Activated T-cell treated with anti-CD3 and anti-CD28 coated beads for 4 hours (primary cell): ENCODE measurements around the gene SPATA22.
"Not testable (repeated sequence)": the region's sequence is repeated elsewhere in the genome, so short reads cannot be mapped to it uniquely, and the experiment has no call there.

ENCODE experiments used
- DNase-seq: peaks from one replicate; pipeline ENCODE4 v3.0.0-alpha.2; 2020

SPATA22 gene

DNA sequence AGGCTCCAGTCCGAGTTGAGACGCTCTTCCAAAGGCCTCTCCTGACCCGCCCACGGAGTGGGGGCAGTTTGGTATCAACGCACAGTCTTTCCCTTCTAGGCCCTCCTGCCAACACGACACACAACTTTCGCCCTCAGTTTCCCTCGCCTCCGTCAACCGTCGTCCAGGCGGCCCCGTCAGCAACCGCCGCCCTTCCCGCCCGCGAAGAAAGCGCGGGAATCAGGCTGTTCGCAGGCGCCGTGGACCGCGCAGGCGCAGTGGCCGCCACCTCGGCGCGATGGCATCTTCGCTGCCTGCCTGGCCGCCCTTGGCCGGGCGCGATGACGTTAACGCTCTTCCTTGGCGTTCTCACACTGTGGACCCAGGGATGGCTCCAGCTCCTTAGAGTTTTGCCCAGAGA is at the start of gene SPATA22:
SPATA22 (minus strand) TSS at position 221 of the 400 bp plus-strand sequence. CDS start 2,494 bp downstream, outside the sequence.
- no peak for DNase-seq

- not testable (repeated sequence) for DNase-seq
Observed at GRCh38 chr17:3519472-3519871, 47.9 kb upstream of the SPATA22 start.

DNA sequence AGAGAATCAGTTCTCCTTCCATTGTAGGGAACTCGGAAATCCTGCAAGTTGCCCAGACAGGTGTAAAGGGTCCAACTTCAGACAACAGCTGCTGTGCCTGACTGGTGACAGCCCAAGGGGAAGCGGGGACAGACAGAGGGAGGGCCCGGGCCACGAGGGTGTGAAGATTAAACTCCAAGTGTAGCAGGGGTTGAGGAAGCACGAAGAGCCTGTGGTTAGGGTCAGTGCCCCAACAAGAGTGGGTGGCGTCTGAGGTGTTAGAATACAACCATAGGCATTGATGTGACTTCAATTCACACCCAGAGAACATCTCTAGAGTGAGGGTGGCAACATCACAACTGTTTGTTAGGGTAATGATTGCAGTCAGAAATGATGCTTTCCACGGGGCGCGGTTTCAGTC is 43.3 kb upstream of the SPATA22 start:
- DNase-seq: no peak

GRCh38 chr17:3514167-3514566 is 42.5 kb upstream of the SPATA22 start:
- DNase-seq: not testable (repeated sequence)

DNA sequence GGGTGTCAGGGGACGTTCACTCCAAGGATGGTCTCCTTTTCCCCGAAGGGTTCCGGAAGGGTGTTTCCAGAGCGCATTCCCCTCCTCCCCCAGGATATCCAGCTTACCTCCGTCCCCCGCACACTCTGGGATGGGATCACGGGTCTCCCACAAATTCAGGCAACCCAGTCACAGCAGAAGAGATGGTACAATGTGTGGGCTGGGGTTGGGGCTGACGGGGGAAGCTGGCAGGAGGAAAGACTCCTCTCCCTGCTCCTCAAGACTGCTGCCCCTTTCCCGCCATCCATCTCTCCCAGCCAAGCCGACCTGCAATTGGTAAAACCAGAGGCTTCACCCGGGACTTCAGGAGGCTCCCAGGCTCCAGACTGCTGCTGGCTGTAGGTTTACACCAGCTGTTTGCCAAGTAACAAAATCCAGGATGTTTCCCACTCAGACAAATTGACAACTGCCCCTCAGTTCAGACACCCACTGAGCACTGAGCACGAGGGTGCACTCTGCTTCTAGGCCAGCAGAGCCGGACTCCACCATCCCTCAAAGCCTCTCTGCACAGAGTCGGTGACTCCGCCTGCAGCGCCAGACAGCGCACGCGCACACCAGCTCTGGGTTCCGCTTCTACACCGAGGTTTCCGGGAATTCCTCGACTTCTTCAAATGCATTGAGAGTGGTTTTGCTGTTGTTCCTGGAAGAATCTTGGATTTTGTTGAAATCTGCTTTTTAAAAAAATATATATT is 41.9 kb upstream of the SPATA22 start:
- DNase-seq: no peak

DNA sequence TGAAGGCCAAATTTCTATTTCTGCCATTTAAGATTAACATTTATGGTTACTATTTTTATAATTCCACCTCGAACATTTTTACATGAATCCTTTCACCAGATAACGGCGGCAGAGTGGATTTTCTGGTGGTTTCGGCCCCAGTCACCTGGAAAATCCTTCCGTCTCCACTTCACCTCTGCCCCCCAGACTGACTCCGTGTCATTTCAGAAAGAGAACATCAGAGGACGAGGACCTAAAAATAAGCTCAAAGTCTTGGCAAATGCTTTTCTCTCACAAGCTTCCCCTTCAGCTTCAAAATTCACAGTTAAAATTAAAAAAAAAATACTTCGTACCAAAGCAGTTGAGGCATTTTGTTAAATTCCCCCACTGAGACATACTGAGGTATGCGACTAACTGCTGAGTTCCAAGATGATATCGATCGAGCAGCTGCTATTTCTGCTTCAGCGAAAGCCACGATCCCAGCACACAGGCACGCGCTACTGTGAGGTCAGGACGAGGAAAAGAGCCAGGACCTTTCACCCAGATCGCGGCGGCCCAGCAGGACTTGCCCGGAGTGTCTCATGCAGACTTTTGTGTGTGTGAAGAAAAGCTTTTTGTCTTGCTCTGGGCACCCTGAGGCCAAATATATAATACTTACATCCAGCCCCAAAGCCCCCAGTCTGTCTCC is 41.0 kb upstream of the SPATA22 start:
- DNase-seq: no peak

DNA sequence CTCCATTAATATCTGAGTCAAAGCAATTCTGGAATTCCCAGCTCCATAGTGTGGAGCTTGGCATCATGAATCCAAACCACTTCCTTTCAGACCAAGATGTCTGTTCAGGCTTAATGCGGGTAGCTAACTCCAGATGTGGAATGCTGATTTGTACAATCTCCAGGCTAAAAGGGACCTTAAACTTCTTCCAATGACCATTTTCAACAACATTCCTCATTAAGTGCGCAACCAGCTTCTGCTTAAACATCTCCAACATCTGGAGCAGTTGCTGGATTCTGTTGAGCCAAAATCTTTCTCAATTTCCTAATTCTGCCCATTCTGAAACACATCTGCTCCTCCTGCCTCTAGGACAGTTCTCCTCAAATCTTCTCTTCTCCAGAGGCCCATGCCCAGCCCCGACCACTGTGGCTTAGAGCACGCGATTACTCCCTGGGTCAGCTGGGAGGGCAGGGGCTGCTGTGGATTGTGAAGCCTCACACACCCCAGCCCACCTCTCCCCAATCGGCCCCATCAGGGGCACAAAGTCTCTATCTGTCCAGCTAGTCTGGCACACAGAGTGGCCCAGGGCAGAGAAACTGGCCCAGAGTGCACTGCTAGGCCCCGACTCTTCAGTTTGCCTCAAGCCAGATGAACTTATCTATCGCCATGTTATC is 40.4 kb upstream of the SPATA22 start:
- DNase-seq: no peak

DNA sequence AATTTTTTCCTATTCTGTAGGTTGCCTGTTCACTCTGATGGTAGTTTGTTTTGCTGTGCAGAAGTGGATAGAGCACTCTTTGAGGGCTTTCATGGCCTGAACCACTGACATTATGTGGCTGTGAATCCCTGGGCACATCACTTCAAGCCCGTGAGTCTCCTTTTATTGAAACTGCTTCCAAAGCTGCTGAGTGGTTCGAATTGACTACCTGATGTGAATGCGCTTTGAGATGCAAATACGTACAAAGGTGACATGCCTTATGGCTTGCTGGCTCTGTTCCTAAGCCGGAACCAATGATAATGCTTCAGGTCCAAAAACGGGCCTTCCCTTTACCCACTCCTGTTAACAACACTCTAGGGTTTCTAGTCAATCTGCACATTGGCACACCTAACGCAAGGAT is 38.5 kb upstream of the SPATA22 start:
- DNase-seq: no peak

DNA sequence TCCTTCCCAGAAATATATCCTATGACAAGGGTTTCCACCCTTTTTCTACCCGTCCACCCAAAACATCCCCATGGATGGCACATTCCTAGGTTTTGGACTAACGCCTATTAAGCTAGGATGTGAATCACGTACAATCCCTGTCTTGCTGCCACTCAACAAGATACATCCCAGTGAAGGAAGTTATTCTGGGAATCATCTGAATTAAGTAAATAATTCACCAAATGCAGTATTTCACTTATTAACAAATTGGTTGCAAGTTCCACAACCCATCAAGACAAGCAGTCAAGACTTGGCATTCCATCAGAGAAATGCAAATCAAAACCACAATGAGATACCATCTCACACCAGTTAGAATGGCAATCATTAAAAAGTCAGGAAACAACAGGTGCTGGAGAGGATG is 36.2 kb upstream of the SPATA22 start:
- DNase-seq: no peak

GRCh38 chr17:3507071-3507470 is 35.5 kb upstream of the SPATA22 start:
- DNase-seq: no peak

GRCh38 chr17:3506054-3506453 is 34.4 kb upstream of the SPATA22 start:
- no peak for DNase-seq

DNA sequence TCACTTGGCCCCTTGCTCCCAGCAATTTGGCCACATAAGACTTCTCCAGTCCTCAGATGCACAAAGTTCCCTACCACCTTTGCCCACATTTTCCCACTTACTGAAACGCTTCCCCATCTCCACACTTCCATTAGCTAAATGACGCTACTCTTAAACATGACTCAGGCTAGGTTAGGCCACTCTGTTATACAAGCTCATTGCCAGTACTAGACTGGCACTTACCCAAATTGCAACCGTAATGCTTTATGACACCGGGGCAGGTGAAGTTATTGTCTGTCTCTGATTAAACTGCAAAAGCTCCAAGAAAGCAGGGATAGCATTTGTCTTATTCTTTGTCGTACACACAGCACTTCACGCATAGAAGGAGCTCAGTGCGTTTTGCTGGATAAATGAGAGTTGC is 33.4 kb upstream of the SPATA22 start:
- DNase-seq: no peak

- DNase-seq: no peak
Observed at GRCh38 chr17:3503285-3503684, 31.7 kb upstream of the SPATA22 start.

DNA sequence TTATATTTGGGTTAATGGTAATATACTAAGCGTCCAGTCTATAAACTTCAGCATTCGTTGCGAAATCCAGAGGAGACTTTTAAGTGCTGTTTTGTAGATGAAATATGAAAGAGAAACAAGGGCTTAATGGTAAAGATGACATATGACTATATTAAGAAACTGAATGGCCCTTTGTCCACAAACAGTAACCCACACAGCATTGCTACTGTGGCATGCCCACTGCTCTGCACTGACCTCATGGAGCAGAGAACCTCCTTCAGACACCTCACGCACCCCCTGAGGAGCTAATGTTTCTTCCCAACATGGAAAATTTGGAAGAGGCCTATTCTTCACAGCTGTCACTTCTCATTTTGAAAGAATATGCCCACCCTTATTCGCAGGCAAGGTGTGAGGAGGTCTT is 30.8 kb upstream of the SPATA22 start:
- no peak for DNase-seq

- DNase-seq: no peak
Observed at GRCh38 chr17:3501344-3501743, 29.7 kb upstream of the SPATA22 start.

- no peak for DNase-seq
Observed at GRCh38 chr17:3497101-3497500, 25.5 kb upstream of the SPATA22 start.

DNA sequence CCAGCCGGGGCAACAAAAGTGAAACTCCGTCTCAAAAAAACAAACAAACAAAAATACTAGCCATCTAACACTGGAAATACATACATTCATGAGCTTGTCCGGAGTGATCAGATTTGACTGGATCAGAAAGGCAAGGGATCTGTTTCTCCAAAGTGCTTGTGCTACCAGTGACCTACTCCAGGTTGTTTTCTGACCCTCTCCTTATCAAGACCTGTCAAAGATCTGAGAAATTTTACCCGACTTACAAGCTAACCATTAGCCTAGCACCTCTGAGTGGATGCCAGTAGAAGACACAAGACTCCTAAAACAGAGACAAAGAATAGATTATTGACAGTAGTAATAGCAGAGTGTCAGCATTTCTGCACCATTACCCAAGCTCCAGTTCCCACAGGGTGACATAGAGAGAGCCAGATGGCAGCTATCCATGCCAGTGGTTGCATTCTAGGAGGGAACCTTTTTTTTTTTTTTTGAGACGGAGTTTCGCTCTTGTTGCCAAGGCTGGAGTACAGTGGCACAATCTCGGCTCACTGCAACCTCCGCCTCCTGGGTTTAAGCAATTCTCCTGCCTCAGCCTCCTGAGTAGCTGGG is 14.0 kb upstream of the SPATA22 start:
- no peak for DNase-seq

- no peak for DNase-seq
Observed at GRCh38 chr17:3482852-3483251, 11.2 kb upstream of the SPATA22 start.

GRCh38 chr17:3479988-3480387 is 8.4 kb upstream of the SPATA22 start:
- DNase-seq: no peak

- DNase-seq: no peak
Observed at GRCh38 chr17:3475812-3476610, 4.4 kb upstream of the SPATA22 start, which contains the start of gene ASPA. Gene ASPA (plus strand): TSS chr17:3475997. CDS start chr17:3476160, 163 bp downstream.

DNA sequence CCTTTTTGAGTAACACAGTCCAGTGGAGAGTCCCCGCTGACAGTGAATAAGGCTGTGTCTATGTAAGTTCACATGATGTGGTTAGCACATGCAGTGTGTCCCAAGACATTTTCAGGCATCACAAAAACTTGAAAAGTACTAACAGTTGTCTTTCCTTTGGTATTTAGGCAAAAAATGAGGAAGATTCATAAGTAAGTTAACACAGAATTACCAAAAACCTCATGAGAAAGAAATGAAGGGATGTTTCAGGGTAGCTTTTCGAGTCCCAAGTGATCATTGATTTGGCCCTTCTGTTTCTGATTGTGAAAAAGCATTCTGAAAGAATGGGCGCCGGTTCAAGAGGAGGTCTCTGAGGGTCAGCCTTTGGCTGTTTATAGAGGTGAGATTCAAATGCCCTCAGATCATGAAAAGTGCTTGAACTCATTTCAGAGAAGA is 3.6 kb upstream of the SPATA22 start:
- no peak for DNase-seq

GRCh38 chr17:3474212-3474611 is 2.6 kb upstream of the SPATA22 start:
- no peak for DNase-seq

DNA sequence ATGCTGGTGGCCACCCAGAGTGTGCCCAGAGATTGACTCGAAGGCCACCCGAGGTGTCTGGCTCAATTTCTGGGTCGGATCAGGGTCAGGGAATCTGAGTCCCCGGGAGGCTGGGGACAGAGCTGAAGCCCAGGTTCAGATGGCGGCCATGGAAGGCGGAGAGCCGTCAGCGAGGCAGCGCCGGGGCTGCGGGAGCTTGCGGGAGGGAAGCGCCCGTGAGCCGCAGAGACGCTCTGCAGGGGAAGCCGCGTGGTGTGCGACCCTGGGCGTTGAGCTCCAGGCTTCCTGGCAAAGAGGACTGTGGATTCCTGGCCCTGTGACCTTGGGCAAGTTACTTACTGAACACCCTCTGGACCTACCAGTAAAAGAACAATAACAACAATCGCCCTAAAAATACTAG is 518 bp upstream of the SPATA22 start:
- no peak for DNase-seq
